ENCODE data around the gene CAB39.

CAB39 gene

DNA sequence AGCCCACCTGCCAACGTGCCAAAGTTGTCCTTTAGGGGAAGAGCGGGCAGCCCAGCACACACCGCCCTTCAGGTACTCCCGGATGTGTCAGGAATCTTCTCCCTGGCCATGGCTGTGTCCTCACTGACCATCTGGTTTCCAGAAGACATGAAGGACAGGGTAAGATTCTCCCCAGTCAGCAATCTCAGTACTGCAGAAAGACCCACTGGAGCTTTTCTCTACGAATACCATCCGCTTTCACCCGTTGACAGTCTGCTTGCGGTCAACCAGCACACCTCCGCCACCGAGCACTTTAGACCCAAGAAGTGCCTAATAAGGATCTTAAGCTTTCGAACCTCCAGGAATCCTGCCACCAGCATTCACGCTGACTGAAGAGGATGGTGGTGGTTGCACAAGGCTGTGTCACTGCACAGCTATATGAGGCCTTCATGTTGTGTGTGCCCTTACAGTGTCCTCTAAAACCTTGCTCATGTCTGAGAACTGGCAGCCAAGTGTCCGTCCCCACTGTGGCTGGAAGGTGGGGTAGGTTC, 109.4 kb downstream of the CAB39 start:
- DNase-seq, result no peak

DNA sequence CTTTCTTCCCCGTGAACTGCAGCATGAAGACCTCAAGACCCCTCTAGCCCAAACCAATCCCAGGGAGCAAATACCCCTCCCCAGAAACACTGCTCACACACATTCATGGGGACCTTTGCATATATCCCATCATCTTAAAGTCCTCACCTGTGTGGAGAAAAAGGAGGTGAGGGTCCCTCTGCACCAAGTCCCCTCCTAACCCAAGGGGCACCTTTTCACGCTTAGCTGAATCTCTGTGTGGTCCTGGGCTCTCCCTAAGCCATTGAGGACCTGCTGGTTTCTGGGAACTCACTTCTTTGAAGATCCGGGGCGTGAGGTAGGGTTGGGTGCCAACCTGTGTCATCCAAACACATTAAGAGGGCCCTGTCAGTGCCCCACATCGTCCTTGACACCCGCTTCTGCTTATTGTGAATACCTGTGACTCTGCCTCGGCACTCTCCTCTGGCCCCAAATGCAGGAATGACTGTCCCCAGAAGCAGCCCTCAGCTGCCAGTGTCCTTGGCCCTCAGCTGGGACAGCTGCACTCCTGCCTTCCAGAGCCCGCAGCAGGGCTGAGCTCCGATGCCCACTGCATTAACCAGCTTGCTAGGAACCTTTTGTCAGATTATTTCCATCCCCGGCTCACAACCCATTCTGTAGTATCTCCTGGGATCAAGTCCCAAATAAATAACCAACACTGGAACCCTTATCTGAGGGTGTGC, 110.8 kb downstream of the CAB39 start:
- DNase-seq, result no peak

DNA sequence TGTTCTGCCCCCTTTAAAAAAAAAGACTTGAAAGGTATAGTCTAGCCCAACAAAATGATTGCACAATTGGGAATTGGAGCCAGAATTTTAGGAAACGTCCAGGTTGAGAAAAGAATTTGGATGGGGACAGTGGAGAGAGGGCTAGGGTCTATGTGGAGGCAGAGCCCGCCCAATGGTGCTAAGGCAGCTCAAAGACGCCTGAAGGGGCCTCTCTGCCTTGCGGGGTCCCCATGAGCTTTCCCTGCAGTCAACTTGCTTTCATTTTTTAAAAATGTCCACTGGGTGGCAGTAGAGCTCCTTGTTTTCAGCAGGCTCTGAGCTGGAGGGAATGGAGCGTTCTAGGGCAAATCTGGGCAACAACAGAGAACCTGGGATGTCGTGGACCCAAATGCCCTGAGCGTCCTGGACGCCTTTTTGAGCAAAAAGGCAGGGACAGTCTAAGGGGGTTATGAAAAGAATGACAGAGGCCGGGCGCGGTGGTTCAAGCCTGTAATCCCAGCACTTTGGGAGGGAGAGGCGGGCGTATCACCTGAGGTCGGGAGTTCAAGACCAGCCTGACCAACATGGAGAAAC, 111.8 kb downstream of the CAB39 start:
- peak in 4 of 5 experiments; percentile 14 to 82 (median 41) for DNase-seq

DNA sequence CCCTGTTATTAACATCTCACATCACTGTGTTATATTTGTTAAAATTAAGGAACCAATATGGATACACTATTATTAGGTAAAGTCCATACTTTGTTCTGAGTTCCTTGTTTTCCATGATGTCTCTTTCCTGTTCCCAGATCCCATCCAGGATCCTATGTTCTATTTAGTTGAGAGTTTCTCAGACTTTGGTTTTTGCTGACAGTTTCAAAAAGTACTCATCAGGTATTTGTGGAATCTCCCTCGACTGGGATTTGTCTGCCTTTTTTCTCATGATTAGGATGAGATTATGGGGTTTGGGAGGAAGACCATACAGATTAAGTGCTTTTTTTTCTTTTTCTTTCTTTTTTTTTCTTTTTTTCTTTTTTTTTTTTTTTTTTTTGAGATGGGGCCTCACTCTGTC, 112.7 kb downstream of the CAB39 start:
- DNase-seq, result no peak

DNA sequence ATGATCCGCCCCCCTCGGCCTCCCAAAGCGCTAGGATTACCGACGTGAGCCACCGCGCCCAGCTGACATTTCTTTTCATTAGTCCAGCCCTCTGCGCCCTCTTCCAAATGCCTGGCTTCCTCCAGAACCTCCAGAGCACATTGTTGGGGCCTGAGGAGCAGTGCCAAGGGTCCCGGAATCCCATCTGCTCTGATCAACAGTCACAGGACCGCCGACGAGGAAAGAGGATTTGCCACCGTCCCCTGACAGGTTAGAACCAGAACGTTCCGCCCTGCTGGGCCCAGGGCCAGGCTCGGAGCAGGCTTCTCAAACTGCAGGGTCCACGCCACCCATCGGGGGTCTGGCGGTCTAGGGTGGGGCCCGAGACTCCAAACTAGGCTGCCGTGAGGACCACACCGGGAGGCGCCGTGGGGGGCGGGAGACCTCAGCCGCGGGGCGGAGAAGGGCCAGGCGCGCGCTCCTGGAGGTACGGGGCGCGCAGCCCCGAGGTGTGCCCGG, 115.2 kb downstream of the CAB39 start:
- DNase-seq, result no peak

DNA sequence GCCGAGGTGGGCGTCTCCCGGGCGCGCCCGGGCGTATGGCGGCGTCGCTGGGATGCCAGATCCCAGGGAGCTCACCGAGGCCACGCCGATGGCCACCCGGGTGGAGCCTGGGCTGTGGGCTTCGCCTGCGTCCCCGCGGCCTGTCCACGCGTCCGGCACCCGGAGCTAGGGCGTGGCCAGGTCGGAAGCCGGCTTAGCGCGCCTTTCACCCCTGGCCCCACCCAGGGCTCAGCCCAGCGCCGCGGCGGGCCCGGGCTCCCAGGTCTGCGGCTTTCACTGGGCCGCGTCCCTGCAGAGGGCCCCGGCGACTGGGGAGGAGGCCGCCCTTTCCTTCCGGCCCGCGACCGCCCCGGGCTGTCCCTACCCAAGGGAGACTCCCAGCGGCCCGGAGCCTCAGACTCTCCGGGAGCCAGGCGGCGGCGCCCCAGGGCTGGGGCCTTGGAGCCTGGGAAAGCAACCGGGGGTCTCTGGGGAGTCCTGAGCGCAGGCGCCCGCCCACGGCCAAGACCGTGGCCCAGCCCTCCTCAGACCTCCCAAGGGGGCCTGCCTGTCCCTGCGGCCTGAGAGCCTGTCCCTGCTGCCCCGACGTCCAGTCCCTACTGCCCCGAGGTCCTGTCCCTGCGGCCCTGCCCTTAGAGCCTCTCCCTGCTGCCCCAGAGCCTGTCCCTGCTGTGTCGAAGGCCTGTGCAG, 115.8 kb downstream of the CAB39 start:
- peak in 1 of 5 experiments; percentile 53 for DNase-seq

DNA sequence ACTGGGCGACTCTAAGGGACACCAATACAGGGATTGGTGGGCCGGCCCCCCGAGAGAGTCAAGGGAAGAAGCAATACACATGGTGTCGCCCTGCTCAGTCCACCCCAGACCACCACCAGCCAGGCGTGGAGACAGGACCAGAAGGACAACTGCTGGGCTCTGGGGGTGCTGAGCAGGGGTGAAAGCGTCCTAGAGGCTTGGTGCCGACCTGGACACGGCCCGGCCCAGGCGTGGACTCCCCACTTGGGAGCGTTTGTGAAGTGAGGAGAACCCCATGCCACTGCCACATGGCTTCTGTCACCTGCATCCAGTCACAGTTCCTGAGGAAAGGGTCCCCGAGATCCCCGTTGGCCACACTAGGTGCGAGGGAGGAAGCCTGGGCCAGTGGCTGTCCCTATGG, 116.7 kb downstream of the CAB39 start:
- no peak for DNase-seq

DNA sequence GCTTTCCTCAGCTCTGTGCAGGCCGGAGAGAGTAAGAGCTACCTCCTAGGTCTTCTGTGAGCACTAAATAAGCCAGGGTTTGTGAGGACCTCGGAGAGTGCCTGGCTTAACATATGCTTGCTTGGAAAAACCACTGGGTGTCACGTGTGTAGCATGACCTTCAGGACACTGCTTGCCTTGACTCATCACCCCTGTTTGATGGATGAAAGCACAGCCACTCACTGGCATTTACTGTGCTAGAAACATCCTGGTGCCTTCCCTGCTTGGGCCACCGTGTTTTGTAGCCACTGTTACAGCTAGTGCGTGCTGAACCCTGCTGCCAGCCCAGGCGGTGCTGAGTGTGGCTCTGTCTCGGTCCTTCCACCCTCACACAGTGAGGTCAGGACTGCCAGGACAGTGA, 117.3 kb downstream of the CAB39 start:
- DNase-seq, result no peak

DNA sequence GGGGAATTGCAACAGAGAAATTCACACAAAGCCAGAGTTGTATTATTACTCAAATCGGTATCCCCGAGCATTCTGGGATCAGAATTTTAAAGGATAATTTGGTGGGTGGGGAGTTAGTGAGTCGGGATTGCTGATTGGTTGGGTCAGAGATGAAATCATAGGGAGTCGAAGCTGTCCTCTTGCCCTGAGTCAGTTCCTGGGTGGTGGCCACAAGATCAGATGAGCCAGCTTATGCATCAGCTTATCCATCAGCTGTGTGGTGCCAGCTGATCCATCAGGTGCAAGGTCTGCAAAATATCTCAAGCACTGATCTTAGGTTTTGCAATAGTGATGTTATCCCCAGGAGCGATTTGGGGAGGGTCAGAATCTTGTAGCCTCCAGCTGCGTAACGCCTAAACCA, 117.8 kb downstream of the CAB39 start:
- peak in 1 of 5 experiments; percentile 28 for DNase-seq

DNA sequence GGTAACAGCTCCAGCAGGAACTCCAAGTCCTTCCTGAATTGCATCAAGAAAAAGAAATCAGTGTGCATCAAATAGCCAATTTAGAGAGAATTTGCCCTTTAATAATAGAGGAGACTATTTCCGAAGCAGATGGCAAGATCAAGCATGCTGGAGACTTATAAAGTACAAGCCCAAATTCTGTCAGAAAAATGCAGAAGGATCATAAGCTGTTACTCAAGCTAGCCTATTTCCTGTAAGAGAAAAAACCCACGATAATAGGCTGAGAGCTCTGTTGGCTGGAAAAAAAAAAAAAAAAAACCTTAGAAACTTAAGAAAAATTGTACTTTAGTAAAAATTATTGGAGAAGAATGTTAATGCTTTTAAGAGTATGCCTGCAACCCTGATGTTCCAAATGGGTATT, 127.7 kb downstream of the CAB39 start:
- DNase-seq, result no peak

DNA sequence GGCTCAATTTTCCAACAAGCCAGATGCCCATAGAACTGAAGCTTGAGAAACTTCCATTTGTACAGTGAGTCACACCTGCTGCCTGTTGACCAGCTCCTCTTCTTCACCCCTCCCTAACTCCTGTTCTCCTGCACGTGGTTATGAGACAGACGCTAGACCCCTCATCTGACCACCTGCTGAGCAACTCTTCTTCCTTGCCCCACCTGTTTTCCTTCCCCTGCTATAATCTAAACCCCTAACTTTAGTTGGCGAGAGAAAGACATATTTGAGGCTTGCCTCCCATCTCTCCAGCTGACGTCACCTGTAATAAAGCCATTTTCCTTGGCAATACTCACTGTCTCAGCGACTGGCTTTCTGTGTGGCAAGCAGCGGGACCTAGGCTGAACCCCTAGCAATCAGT, 129.8 kb downstream of the CAB39 start:
- DNase-seq, result no peak

DNA sequence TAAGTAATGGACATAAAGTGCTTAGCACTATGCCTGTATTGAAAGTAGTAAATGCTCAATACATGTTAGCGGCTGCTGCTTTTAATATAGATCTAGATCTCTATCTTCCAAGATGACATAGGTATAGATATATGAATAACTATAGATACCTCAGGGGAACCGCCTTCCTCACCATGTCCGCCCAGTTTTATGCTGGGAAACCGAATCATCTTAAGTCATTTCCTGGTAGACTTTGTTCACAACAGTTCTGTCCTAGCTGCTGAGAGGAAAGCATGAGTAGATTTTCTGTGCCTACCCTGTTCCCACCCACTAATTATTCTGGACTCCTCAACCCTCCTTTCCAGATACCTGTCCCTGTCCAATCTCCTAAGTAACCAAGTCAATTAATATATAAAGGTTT, 130.5 kb downstream of the CAB39 start:
- no peak for DNase-seq

DNA sequence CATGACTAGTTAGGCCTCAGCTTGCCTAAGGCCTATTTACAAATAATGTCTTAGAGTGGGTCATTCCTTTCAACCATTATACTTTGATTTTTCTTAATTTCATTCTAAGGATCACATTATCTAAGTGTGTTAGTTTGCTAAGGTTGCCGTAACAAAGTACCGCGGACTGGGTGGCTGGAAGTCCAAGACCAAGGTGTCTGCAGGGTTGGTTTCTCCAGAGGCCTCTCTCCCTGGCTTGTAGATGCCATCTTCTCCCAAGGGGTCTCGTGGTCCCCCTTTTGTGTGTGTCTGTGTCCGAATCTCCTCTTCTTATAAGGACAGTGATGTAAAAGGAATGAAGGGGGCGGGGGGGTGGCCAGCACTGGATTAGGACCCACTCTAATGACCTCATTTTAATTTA, 133.7 kb downstream of the CAB39 start:
- no peak for DNase-seq

DNA sequence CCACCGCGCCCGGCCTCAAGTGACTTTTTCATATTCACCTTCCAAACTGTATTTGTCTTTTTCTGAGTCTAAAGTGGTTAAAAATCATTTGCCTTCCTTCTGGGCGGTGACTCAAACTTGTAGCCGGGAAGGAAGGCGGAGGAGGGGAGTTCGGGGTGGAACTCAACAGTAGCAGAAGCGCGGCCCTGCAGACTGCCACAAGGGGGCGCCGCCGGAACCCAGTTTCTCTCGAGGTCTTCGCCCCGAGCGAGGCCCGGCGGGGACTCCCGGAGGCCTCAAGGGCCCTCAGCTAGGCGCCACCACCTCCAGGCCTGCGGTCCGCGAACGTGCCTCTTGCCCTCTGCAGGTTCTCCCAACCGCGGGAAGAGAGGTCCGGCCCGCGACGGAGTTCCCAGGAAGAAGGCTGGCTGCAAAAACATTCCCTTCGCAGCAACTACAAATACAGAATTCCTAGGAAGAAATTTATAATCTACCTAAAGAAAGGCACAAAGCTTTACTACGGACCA, 135.3 kb downstream of the CAB39 start:
- DNase-seq, result peak; percentile 61 to 91 (median 77)

DNA sequence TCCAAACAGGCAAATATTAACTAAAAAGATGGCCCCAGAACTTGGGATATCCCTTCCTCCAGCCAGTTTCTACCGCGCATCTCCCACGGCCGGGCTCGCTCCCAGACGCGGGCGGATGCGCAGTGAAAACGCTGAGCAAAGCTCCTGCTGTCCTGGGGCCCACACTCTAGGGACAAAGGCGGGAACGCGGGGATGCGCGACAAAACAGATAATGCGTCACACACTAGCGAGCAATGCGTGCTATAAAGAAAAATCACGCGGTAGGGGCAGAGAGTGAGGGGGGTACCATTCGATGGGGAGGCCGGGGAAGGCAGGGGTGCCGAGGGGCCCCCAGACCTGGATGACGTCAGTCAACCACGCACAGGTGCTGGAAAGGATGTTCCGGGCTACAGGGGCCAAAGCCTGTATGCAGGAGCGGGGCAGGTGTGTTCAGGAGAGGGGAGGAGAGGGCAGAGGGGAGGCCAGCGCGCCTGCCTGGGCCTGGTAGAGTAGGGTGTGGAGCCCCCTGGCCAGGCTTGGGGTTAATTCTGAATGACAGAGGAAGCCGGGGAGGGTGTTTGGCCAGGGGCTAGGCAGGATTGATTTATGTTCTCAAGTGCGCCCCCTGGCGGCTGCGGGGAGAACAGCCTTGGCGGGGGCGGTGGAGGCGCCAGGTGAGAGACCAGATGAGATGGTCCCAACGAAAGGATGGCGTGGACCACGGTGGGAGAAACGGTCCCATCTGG, 137.2 kb downstream of the CAB39 start:
- DNase-seq, result peak; percentile 48 to 64 (median 60)

DNA sequence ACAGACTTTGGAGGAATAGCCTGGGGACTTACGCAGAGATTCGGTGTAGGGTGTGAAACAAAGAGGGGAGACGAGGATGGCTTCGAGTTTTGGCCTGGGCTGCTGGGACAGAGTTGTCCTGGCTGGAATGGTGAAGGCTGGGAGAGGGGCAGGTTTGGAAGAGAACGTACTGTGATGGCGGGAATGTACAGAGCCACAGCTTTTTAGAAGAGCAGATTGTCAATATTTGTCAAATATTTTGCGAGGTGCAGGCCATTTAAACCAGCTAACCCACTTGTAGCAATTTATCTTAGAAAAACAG, 137.7 kb downstream of the CAB39 start:
- no peak for DNase-seq

DNA sequence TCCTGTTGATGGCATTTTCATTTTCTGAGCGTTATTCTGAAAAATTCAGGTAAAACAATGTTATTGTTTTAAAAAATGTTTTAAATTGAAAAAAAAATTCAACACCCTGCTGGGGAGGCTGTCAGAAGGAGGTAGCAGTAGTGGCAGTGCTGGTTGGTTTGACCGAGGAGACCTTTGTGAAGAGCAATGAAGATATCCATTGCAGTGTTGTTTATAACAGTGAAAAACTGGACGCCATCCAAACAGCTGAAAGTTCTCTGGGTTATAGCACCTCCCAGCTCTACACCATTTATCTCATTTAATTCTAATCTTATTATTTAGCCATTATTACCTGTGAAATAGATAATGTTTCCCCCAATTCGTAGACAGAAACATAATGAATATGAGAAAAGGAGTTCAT, 139.5 kb downstream of the CAB39 start:
- no peak for DNase-seq

DNA sequence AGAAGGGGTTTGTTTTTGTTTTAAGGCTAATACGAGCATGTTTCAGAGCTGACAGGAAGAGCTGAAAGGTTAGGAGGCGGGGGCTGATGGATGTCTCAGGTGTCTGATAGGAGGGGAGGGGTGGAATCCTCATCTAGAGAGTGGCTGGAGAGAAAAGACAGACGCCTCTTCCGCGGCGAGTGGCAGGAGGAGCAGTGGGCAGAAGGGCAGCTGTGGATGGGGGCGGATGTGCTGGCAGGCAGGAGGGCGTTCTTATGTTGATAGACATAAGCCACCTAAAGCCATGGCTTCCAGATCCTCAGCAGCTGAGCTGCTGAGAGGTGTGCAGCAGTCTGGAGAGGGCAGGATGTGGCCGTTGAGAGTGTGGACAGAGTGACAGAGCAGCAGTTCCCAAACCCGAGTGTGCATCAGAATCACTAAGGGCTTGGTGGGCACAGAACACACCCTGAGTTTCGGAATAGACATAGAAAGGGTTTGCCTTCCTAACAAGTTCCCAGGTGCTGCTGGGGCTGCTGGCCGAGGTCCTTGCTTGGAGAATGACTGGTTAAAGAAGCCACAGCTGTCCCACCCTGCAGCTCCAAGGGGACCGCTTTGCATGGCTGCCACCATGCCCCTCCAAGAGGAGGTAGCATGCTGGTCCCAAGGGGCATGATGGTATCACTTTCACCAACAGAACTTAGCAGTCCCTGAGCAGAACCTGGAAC, 149.1 kb downstream of the CAB39 start:
- DNase-seq, result peak in 2 of 5 experiments; percentile 9 to 59

DNA sequence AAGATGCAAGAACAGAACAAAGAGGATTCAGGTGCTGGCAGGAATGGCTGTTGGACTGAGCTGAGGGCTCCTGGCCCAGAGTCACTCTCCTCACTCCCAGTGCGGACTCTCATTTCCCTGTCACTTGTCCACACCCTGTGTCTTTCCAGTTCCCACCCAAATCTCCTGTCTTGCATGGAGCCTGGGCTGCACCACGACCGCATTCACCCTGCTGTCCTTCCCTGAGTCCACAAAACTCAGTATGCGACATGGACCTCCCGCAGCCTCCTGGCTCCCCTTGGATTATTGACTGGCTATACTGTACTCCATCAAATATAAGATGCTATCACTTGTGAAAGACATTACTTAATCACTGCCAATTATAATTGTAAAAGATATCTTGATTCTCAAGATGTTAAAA, 149.7 kb downstream of the CAB39 start:
- no peak for DNase-seq

DNA sequence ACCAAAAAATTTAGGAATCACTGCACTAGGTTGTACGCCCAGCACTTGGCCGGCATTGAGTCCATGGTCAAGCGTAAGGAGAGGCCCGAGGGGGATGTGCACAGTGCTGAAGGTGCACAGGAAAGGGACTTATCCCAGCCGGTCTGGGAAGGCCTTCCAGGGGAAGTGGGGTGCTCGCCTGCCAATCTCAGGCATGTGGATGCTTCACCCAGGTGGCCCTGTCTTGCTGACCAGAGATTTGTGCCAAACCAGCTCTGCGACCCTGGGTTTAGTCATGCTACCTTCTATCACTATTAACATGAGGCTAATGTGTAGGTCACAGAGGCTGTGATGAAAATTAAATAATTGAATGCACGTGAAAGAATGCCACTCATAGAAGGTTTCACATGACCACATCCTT, 150.4 kb downstream of the CAB39 start:
- DNase-seq, result no peak

DNA sequence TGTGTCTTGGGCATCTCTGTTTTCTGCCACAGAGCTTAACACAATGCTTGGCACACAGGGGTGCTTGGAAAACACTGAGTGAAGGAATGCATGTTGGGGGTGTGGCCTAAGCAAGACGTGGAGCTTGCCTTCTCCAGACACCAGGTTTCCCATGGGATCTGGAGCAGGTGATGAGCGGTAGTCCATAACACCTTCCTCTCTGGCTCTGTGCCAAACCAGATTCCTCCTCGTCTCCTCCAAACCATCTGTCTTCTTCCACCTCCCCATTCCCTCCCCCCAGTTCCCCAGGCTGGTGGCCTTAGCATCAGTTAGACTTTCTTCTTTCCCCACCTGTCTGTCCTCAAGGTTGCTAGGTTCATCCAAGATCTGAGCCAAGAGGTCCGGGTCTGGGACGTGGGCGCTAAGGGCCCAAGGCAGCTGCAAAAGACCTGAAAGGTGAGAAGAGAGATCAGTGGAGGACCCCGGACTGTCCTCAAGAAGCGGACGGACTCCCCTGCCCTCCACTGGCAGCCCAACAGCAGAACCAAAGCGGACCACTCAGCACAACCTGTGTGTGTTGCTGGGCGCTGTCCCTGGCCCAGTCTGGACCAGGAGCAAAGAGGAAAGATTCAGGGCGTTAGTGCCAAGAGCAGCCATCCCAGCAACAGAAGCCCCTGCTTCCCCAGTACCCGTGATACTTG, 150.9 kb downstream of the CAB39 start:
- DNase-seq, result peak in 1 of 5 experiments; percentile 36

DNA sequence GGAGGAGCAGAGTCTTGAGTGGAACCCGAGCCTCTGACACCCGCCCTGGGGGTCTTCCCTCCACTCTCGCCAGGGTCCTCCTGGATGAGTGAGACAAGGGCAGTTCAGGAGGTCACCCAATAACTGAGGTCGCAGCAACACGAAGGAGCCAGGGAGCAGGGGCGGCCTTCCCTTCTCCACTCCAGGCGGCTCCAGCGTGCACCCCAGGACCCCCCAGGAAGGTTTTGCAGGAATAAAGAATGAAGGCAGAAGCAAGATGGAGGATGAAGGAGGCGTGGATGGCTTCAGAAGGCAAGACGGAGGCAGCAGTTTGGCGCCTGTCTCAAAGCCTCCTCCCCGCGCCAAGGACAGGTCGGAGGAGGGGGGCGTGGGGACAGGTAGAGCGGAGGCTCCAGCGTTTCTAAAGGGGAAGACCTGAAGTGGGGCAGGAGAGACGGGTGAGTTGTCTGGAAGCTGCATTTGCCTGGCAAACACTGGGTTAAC, 151.5 kb downstream of the CAB39 start:
- DNase-seq, result no peak
